GM18498 (cell line): ENCODE measurements around the gene FRG2B.
"Not testable (repeated sequence)": the region's sequence is repeated elsewhere in the genome, so short reads cannot be mapped to it uniquely, and the experiment has no call there.

Source experiments
- ATAC-seq: cut with Tn5 transposase; IDR thresholded peaks from one replicate; pipeline ENCODE4 v1.9.1; 2021; ENCODE audit warnings: mild to moderate bottlenecking, moderate library complexity; ENCODE audit not compliant: unreplicated experiment

The FRG2B gene

DNA sequence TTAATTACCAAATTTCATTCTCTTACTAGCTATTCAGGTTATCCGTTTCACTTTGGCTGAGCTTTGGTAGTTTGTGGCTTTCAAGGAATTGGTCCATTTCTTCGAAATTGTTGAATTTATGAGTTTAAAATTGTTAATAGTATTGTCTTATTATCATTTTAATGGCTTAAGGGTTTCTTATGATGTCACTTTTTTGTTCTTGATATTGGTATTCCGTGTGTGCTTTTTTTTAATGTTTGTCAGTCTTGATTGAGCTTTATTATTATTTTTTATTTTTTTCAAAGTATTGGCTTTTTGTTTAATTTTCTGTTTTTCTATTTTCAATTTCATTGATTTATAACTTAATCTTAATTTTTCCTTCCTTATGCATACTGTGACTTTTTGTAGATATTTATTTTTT lies 25.9 kb downstream of the FRG2B start:
- ATAC-seq, result no peak

DNA sequence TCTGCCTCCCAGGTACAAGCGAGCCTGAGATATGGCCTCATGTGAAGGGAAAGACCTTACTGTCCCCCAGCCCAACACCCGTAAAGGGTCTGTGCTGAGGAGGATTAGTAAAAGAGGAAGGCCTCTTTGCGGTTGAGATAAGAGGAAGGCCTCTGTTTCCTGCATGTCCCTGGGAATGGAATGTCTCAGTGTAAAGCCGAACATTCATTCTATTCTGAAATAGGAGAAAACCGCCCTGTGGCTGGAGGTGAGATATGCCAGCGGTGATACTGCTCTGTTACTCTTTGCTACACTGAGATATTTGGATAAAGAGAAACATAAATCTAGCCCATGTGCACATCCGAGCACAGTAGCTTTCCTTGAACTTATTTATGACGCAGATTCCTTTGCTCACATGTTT lies 26.7 kb downstream of the FRG2B start:
- ATAC-seq, result not testable (repeated sequence)

- ATAC-seq, result no peak
These were observed 33.9 kb downstream of the FRG2B start for GRCh38 chr10:133592716-133593115.

GRCh38 chr10:133590970-133591359 lies 35.6 kb downstream of the FRG2B start:
- ATAC-seq, result no peak

DNA sequence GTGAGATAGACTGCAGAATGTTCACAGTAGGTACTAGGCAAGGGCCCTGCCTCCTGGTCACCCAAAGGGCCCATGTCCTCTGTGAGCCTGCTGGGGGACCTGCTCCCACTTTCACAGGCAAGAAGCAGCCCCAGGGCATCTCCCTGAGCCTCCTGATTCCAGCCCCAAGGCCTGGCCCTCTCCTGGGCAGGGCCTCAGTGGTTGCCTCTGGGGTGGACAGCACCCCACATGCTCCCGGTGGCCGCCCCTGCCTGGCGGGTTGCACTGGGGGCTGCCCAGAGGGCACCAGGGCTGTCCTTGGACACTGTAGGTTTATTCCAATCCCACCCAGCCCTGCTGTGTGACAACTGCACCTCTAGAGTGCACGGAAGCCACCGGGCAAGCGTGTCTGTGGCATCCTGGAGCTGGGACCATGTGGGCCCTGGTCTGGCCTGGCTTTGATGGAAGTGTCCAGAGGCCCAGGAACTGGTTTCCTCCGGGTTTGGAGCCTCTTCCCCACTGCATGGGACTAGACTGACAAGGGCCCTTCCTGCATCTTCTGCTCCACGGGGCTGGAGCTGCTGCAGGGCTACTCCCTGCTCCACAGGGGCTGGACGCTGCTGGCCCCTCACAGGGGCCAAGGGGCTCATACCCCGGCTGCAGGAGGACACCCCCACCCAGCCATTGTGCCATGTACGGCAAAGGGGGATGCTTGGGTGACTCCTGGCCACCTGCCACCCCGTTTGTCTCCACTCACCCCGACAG lies 36.2 kb downstream of the FRG2B start:
- no peak for ATAC-seq

- not testable (repeated sequence) for ATAC-seq
These were observed 49.6 kb downstream of the FRG2B start for GRCh38 chr10:133577037-133577436.
